H1 (cell line): ENCODE data around the gene PRKCH. TPM values are rescaled to one million over a fixed set of nuclear protein-coding genes. Genes with fewer than 3 reads are reported as not detected.

ENCODE experiments used
- ATF2 ChIP-seq: IDR thresholded peaks from 2 replicates; pipeline ENCODE4 v1.6.1; 2012; ENCODE audit warnings: low read length, inconsistent platforms
- ATF3 ChIP-seq: IDR thresholded peaks from 2 replicates; pipeline ENCODE4 v1.6.1; 2011; ENCODE audit warnings: low read depth, mild to moderate bottlenecking, low read length; ENCODE audit not compliant: insufficient read depth
- CEBPB ChIP-seq: IDR thresholded peaks from 2 replicates; pipeline ENCODE4 v1.6.1; 2012; ENCODE audit warnings: low read depth, low read length
- RAD21 ChIP-seq, 2 experiments: IDR thresholded peaks in 1 of 2; conservative IDR thresholded peaks in 1 of 2; 2 replicates each; pipeline ENCODE4 v1.6.1; 2011; ENCODE audit warnings: low read depth in 2 of 2, low read length in 2 of 2, improper control_type of control experiment in 1 of 2, inconsistent platforms in 1 of 2, mild to moderate bottlenecking in 1 of 2, moderate library complexity in 1 of 2
- SRF ChIP-seq: IDR thresholded peaks from 2 replicates; pipeline ENCODE4 v1.6.1; 2011; ENCODE audit warnings: mild to moderate bottlenecking, low read depth, low read length, moderate library complexity
- polyA plus RNA-seq, 7 experiments: library from polyadenylated mRNA; depleted of rRNA in 3 of 7; stranded (reverse) in 5 of 7; unstranded in 2 of 7; fragments of >200 nt in 5 of 7; fragments of 200-250 nt in 2 of 7; gene quantifications; 1 replicate in 5 of 7; 2 replicates in 1 of 7; 4 replicates in 1 of 7; pipeline versions ENCODE4 v1.2.1 to v1.2.3, GENCODE V29; 2011 to 2013; ENCODE audit warnings: missing spikeins in 2 of 7, mixed read lengths in 2 of 7
- total RNA-seq: library from RNA; stranded (reverse); fragmentation: NEBNext Ultra II Directional; extraction: Animal tissue kit (Norgen Biotek cat#: 25700); gene quantifications from 2 replicates; pipeline ENCODE4 v1.2.1, GENCODE V29; 2021

PRKCH gene
- total and polyA plus RNA-seq, 2 of the 8 experiments (the other 6 are each of a cell fraction or from before 2014, with no cell fraction given): 6.4 to 7.0 TPM

GRCh38 chr14:61444215-61444768 lies 122.9 kb downstream of the PRKCH start (continued):
- no peak for TF ChIP-seq RAD21 (IDR thresholded peaks at IDR 0.05 in 1 of 2, conservative IDR thresholded peaks at IDR 0.05 in 1 of 2; ENCODE audit: low read depth in 2 of 2, low read length in 2 of 2)
- TF ChIP-seq CEBPB: no peak
- no peak for TF ChIP-seq ATF2
- TF ChIP-seq SRF: no peak
- no peak for TF ChIP-seq ATF3
- TF ChIP-seq, all 59 proteins: peak for 0
